ENCODE results near the gene NENF.

DNA sequence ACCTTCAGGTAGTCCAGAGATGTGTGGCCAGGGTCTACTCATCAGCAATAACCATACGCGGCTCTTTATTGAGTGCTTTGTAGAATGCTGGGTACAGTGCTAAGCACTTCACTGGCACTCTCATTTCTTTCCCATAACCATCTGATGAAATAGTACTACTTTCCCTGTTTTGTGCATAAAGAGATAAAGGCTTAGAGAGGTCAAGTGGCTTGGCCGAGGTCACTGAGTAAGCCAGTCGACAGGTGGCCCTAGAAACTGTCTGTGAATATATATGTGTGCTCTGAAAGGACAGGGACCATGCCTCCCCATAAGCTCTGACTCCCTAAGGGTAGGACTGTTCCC lies 52.8 kb downstream of the NENF start:
- TF ChIP-seq, protein P1, sequence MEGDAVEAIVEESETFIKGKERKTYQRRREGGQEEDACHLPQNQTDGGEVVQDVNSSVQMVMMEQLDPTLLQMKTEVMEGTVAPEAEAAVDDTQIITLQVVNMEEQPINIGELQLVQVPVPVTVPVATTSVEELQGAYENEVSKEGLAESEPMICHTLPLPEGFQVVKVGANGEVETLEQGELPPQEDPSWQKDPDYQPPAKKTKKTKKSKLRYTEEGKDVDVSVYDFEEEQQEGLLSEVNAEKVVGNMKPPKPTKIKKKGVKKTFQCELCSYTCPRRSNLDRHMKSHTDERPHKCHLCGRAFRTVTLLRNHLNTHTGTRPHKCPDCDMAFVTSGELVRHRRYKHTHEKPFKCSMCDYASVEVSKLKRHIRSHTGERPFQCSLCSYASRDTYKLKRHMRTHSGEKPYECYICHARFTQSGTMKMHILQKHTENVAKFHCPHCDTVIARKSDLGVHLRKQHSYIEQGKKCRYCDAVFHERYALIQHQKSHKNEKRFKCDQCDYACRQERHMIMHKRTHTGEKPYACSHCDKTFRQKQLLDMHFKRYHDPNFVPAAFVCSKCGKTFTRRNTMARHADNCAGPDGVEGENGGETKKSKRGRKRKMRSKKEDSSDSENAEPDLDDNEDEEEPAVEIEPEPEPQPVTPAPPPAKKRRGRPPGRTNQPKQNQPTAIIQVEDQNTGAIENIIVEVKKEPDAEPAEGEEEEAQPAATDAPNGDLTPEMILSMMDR (conservative IDR thresholded peaks at IDR 0.05) = no peak
- no peak for TF ChIP-seq ZFX (IDR thresholded peaks at IDR 0.05)
